ENCODE data around the gene THOP1. TPM values are rescaled to one million over a fixed set of nuclear protein-coding genes. Genes with fewer than 3 reads are reported as not detected.

THOP1 gene
- total and polyA plus RNA-seq, 10 of the 15 experiments (the other 5 are each of a cell fraction or from before 2014, with no cell fraction given) = 1.9 to 270 (median 169) TPM

DNA sequence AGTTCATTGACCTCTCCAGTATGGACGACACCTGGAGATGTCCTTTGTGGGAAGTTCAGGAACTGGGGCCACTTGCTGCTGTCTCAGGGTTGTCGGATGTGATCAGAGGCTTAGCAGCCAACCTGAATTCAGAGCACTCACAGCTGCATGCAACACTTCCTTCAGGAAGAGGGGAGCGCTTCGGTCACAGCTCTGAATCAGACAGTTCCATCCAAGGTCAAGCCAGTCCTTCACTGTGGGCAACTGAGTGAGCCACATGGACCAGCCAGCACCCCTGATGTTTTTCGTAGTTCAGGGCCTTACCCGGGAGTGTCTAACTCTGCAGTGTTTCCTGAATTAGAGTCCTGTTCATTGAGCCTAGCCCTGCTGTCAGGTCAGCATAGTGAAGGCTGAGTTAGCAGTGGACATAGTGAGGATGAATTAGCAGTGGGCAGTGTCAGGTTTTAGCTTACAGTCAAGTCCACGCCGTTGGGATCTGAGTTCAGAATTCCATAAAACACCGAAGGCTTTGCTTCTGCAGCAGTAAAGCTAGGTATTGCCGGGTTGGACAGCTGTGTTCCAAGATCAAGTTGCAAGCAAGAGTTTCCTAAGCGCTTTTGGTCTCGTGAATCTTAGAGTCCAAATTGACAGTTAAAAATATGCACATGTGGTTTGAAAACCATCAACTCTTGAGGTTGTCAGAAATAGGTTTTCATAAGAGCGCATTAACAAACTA is 61.0 kb downstream of the THOP1 start (continued):
- TF ChIP-seq, protein P1, sequence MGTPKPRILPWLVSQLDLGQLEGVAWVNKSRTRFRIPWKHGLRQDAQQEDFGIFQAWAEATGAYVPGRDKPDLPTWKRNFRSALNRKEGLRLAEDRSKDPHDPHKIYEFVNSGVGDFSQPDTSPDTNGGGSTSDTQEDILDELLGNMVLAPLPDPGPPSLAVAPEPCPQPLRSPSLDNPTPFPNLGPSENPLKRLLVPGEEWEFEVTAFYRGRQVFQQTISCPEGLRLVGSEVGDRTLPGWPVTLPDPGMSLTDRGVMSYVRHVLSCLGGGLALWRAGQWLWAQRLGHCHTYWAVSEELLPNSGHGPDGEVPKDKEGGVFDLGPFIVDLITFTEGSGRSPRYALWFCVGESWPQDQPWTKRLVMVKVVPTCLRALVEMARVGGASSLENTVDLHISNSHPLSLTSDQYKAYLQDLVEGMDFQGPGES (IDR thresholded peaks at IDR 0.05) = no peak
- TF ChIP-seq HDAC6 (IDR thresholded peaks at IDR 0.05; ENCODE audit: unreplicated experiment) (no peak), ZNF384 (IDR thresholded peaks at IDR 0.05; ENCODE audit: borderline replicate concordance, low read depth, low read length) (no peak)

DNA sequence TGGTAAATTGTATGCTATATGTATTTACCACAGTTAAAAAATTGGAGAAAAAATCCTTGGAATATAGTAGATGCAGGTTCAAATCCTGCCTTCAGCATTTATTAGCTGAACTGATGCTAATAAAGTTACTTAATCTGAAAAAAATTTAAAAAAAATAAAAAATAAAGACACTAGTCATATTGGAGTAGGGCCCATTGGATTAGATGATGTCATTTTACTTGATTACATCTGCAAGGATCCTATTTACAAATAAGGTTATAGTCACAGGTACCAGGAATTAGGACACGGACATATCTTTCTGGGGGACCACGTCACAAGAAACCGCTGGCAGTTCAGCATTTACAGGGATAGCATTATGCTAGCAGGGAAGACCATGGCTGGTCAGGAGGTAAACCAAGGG is 62.2 kb downstream of the THOP1 start:
- peaks cover 23% of the 10 kb centered on the region for H3K9me3 ChIP-seq (replicated peaks; ENCODE audit: control insufficient read depth, insufficient read depth, low read length)
- no peak overlapping the region for H3K4me2 ChIP-seq (ENCODE audit: control insufficient read depth, insufficient read depth)
- no peaks in the 10 kb centered on the region for H4K20me1 ChIP-seq (ENCODE audit: control insufficient read depth, insufficient read depth)
- ChIA-PET RAD21 (ENCODE audit: unreplicated experiment) (no interaction called here), SMC1A (ENCODE audit: uncharacterized antibody, unreplicated experiment) (no interaction called here), POLR2A (interaction anchor here (0.6 kb wide), 1 partner anchor 285 kb away, joined by 3 read pairs; no protein-coding TSS in a partner anchor), CTCF (interaction anchor here (0.7 kb wide), 1 partner anchor 655 kb away, joined by 4 read pairs; no protein-coding TSS in a partner anchor)
- 98% methylated on average over 3 of the region's 3 CpGs for WGBS (ENCODE audit: insufficient coverage, insufficient replicate concordance, low lambda C conversion rate, missing lambda C conversion rate)
- DNase-seq (ENCODE audit: low read depth, low spot score) (no peak), ATAC-seq (no peak), FAIRE-seq (no peak)
- BruUV-seq (replicated peaks) = no TSS peak
- H3K4me3 ChIP-seq = no peak overlapping the region
- no peaks in the 10 kb centered on the region for H3K27me3 ChIP-seq (replicated peaks in 1 of 2; ENCODE audit: control insufficient read depth in 2 of 2, insufficient read depth in 2 of 2, low read length in 1 of 2)
- intact Hi-C loops (cut with micrococcal nuclease; ENCODE audit: unreplicated experiment) (no loop called here), in situ Hi-C loops (cut with MboI) (no loop called here)
- no peaks in the 10 kb centered on the region; the same call in 1 of the 2 replicates for H3K79me2 ChIP-seq (ENCODE audit: control insufficient read depth, insufficient read depth, low read length)
- no peaks in the 10 kb centered on the region; the same call in 1 of the 2 replicates for H3K4me1 ChIP-seq (ENCODE audit: control insufficient read depth, insufficient read depth, low read length)
- H3K36me3 ChIP-seq (ENCODE audit: control insufficient read depth in 2 of 2, insufficient read depth in 2 of 2, low read length in 1 of 2) = peaks cover 1 to 13% of the 10 kb centered on the region in 2 experiments
- no peak overlapping the region for H3K9ac ChIP-seq (ENCODE audit: control insufficient read depth, insufficient read depth, low read length)
- no peak overlapping the region for H2AFZ ChIP-seq (ENCODE audit: control insufficient read depth, low read depth, low read length)
- H3K27ac ChIP-seq (ENCODE audit: control insufficient read depth, insufficient read depth) = no peak overlapping the region
- no peak for TF ChIP-seq GATAD2B (conservative IDR thresholded peaks at IDR 0.05; ENCODE audit: low read depth)
- TF ChIP-seq MYC (IDR thresholded peaks at IDR 0.05; ENCODE audit: insufficient read depth, insufficient read length, insufficient replicate concordance, low read length, severe bottlenecking) = no peak
- no peak for TF ChIP-seq CHD1 (IDR thresholded peaks at IDR 0.05; ENCODE audit: low read depth, low read length)
- TF ChIP-seq, protein P2, sequence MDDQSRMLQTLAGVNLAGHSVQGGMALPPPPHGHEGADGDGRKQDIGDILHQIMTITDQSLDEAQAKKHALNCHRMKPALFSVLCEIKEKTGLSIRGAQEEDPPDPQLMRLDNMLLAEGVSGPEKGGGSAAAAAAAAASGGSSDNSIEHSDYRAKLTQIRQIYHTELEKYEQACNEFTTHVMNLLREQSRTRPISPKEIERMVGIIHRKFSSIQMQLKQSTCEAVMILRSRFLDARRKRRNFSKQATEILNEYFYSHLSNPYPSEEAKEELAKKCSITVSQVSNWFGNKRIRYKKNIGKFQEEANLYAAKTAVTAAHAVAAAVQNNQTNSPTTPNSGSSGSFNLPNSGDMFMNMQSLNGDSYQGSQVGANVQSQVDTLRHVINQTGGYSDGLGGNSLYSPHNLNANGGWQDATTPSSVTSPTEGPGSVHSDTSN (IDR thresholded peaks at IDR 0.05; ENCODE audit: insufficient replicate concordance, low read depth, low read length) = no peak
- no peak for TF ChIP-seq TCF12 (IDR thresholded peaks at IDR 0.05; ENCODE audit: low read depth, low read length)
- TF ChIP-seq, protein P3, sequence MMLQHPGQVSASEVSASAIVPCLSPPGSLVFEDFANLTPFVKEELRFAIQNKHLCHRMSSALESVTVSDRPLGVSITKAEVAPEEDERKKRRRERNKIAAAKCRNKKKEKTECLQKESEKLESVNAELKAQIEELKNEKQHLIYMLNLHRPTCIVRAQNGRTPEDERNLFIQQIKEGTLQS (IDR thresholded peaks at IDR 0.05; ENCODE audit: borderline replicate concordance, extremely low read depth, low read depth, low read length) = no peak
- TF ChIP-seq TBL1XR1 (IDR thresholded peaks at IDR 0.05; ENCODE audit: low read depth, low read length) = no peak
- no peak for TF ChIP-seq EGR1 (IDR thresholded peaks at IDR 0.05; ENCODE audit: borderline replicate concordance in 1 of 2, low read depth in 2 of 2, low read length in 2 of 2)
- TF ChIP-seq BHLHE40 (IDR thresholded peaks at IDR 0.05; ENCODE audit: borderline replicate concordance in 1 of 2, low read depth in 2 of 2, low read length in 1 of 2) = no peak
- TF ChIP-seq YBX1 (IDR thresholded peaks at IDR 0.05) = no peak
- TF ChIP-seq PAX8 (IDR thresholded peaks at IDR 0.05) = no peak
- no peak for TF ChIP-seq JUND (IDR thresholded peaks at IDR 0.05; ENCODE audit: low read depth, low read length)
- TF ChIP-seq BCL11A (IDR thresholded peaks at IDR 0.05; ENCODE audit: low read depth, low read length) = no peak
- TF ChIP-seq, protein P4, sequence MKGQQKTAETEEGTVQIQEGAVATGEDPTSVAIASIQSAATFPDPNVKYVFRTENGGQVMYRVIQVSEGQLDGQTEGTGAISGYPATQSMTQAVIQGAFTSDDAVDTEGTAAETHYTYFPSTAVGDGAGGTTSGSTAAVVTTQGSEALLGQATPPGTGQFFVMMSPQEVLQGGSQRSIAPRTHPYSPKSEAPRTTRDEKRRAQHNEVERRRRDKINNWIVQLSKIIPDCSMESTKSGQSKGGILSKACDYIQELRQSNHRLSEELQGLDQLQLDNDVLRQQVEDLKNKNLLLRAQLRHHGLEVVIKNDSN (IDR thresholded peaks at IDR 0.05; ENCODE audit: borderline replicate concordance, extremely low read length, insufficient read depth, low read depth, low read length) = no peak

Measured in GM12878 (cell line).